Measurements from ENCODE around the gene MAPKAP1. TPM values are rescaled to one million over a fixed set of nuclear protein-coding genes. Genes with fewer than 3 reads are reported as not detected.

MAPKAP1 gene
- total RNA-seq, 4 donors from 2014 or later: 87.1 to 114 (median 111) TPM

DNA sequence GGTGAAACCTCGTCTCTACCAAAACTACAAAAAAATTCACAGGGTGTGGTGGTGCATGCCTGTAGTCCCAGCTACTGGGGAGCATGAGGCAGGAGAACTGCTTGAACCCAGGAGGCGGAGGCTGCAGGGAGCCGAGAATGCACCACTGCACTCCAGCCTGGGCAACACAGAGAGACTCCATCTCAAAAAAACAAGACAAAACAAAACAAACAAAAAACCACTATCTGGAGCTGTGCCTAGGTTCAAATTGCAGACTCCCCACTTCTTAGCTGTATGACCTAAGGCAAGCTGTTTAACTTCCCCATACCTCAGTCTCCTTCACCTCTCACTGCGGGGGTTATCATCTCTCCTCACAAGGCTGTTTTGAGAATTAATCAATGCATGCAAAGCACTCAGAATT, 68.0 kb downstream of the MAPKAP1 start:
- H3K4me1 ChIP-seq: peaks cover 0 to 3% of the 10 kb centered on the region in 2 donors
- no peak overlapping the region for H3K27ac ChIP-seq
- H3K4me3 ChIP-seq (replicated peaks in 1 of 3): no peak overlapping the region
- 90 to 92% methylated on average over 4 of the region's 4 CpGs for WGBS, 2 donors
- H3K36me3 ChIP-seq: no peaks in the 10 kb centered on the region
- DNase-seq: no peak
- H3K27me3 ChIP-seq: no peaks in the 10 kb centered on the region
- intact Hi-C loops (cut with DNase I): no loop called here
- no peaks in the 10 kb centered on the region for H3K9me3 ChIP-seq
- TF ChIP-seq POLR2A (IDR thresholded peaks at IDR 0.05): no peak
- TF ChIP-seq, protein P1, sequence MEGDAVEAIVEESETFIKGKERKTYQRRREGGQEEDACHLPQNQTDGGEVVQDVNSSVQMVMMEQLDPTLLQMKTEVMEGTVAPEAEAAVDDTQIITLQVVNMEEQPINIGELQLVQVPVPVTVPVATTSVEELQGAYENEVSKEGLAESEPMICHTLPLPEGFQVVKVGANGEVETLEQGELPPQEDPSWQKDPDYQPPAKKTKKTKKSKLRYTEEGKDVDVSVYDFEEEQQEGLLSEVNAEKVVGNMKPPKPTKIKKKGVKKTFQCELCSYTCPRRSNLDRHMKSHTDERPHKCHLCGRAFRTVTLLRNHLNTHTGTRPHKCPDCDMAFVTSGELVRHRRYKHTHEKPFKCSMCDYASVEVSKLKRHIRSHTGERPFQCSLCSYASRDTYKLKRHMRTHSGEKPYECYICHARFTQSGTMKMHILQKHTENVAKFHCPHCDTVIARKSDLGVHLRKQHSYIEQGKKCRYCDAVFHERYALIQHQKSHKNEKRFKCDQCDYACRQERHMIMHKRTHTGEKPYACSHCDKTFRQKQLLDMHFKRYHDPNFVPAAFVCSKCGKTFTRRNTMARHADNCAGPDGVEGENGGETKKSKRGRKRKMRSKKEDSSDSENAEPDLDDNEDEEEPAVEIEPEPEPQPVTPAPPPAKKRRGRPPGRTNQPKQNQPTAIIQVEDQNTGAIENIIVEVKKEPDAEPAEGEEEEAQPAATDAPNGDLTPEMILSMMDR (IDR thresholded peaks at IDR 0.05): no peak

DNA sequence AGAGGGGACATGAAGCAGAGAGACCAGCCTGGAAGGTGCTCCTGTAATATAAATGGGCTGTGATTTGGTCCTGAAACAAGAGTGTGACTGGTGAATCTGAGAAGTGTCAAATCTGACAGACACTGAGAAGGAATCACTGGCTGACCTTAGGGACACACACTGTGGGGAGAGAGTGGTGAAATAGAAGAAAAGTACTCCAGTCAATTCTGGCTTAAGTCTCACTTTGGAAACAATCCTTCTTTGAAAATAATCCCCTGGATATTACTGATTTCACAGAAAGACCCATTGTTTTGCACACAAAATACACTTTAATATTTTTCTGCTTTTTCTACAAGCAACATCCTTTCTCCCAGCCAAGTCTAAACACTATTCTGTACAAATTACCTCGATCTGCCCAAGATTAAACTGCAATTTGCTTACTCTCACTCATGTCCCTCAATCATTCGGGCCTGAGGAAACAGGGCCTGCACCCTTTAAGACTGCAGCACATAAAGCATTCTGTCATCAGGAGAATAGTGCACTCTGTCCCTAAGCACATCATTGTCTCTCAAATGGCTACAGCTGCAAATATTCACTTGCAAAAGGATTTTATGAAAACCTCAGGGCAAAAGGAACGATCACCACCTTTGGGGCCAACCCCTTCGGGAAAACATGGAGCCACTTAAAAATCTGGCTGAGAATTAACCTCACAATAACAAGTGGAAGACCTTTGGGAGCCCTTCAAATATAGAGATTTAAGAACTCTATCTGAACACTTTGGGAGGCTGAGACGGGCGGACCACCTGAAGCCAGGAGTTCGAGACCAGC, 68.6 kb downstream of the MAPKAP1 start:
- WGBS, 2 donors: 96% methylated on average over 7 of the region's 7 CpGs
- TF ChIP-seq, protein P1 (IDR thresholded peaks at IDR 0.05): no peak
- Histone ChIP-seq H3K9me3 (no peaks in the 10 kb centered on the region), H3K4me3 (replicated peaks in 1 of 3) (no peak overlapping the region), H3K27me3 (no peaks in the 10 kb centered on the region), H3K27ac (no peak overlapping the region), H3K36me3 (no peaks in the 10 kb centered on the region), H3K4me1 (peaks cover 0 to 7% of the 10 kb centered on the region in 2 donors)
- intact Hi-C loops (cut with DNase I): no loop called here
- no peak for DNase-seq

DNA sequence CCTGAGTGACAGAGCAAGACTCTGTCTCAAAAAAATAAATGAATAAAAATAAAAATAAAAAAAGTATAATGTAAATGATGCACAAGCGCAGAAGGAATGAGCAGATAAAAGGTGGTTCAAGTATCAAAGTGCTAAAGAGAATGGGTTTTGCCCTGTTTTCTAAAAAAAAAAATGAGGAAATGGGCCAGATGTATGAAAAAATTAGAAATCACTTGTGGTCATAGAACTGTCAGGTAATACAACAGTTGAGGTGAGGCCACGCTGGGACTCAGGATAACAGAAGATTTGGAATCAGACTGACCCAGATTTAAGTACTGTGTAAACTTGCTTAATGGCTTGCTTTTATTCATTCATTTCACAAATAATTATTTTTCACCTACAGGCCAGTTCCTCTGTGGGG, 69.8 kb downstream of the MAPKAP1 start:
- 95 to 96% methylated on average over 2 of the region's 2 CpGs for WGBS, 2 donors
- TF ChIP-seq, protein P1 (IDR thresholded peaks at IDR 0.05): no peak
- no peak for TF ChIP-seq POLR2A (IDR thresholded peaks at IDR 0.05)
- H3K9me3 ChIP-seq: no peaks in the 10 kb centered on the region
- no peak overlapping the region for H3K27ac ChIP-seq
- peaks cover 0 to 19% of the 10 kb centered on the region in 2 donors for H3K4me1 ChIP-seq
- intact Hi-C loops (cut with DNase I): no loop called here
- no peaks in the 10 kb centered on the region for H3K36me3 ChIP-seq
- H3K27me3 ChIP-seq: no peaks in the 10 kb centered on the region
- DNase-seq: no peak
- H3K4me3 ChIP-seq (replicated peaks in 1 of 3): no peak overlapping the region

DNA sequence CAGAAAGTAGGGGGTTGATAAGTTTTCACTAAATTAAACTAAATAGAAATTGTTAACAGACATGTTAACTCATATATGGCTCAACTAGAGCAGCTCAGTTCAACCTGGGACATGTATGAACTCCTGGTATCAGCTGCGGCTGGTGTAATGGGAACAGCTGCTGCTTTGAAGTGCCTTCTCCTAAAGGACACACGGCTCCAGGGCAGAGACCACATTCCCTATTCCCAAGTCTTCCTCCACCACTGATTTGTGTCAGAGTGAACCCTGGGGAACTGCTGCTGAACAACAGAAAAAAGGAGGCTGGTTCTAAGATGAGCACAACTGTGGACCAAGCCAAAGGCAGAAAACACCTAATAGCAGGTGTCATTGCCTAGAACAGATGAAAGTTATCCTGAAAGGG, 71.1 kb downstream of the MAPKAP1 start:
- WGBS, 2 donors: 79 to 89% methylated on average over 2 of the region's 2 CpGs
- Histone ChIP-seq H3K36me3 (no peaks in the 10 kb centered on the region), H3K4me1 (peaks cover 0 to 19% of the 10 kb centered on the region in 2 donors), H3K4me3 (replicated peaks in 1 of 3) (no peak overlapping the region), H3K27ac (no peak overlapping the region), H3K9me3 (no peaks in the 10 kb centered on the region), H3K27me3 (no peaks in the 10 kb centered on the region)
- intact Hi-C loops (cut with DNase I): no loop called here
- TF ChIP-seq, protein P1 (IDR thresholded peaks at IDR 0.05): no peak
- no peak for TF ChIP-seq POLR2A (IDR thresholded peaks at IDR 0.05)
- no peak for DNase-seq

DNA sequence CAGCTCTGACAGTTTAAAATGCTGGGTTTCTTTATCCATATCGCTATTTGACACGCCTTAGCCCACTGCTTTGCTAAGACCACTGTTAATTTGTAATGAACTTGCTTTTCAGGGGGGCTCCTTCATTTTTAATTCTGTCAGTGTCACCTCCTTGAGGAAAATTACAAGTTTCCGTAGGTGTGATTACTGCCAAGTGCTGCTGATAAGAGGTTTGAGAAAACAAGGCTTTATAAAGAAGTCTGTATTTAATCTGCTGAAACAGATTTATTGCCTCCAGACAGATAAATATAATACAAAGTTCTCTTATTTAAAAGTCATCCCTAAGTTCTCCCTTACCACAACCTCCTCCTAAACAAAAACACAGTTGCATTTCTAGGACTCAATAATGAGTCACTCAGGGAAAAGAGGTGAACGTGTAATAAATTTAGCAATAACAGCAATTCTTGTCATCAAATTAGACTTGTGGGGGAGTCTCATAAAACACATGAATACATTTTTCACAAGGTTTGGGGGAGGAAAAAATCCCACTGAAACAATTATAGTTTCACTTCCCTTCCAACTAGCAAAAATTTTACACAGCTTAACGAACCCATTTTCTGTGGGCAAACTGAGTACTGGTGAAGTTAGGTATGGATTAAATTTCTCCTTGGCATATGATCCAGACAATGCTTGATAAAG, 72.8 kb downstream of the MAPKAP1 start:
- 76 to 77% methylated on average over 5 of the region's 5 CpGs for WGBS, 2 donors
- intact Hi-C loops (cut with DNase I): no loop called here

More for the DNA sequence above, 72.8 kb downstream of the MAPKAP1 start:
- H3K4me3 ChIP-seq (replicated peaks in 1 of 3): no peak overlapping the region
- no peak for DNase-seq
- no peaks in the 10 kb centered on the region for H3K36me3 ChIP-seq
- no peak overlapping the region for H3K27ac ChIP-seq
- TF ChIP-seq POLR2A (IDR thresholded peaks at IDR 0.05): no peak
- TF ChIP-seq, protein P1 (IDR thresholded peaks at IDR 0.05): no peak
- H3K27me3 ChIP-seq: no peaks in the 10 kb centered on the region
- H3K9me3 ChIP-seq: no peaks in the 10 kb centered on the region
- peaks cover 0 to 19% of the 10 kb centered on the region in 2 donors for H3K4me1 ChIP-seq
